Measurements from ENCODE around the gene NTN3.
A peak's percentile ranks its signal among the peaks of the same experiment; 100 is the strongest.
"Not testable (repeated sequence)": the region's sequence is repeated elsewhere in the genome, so short reads cannot be mapped to it uniquely, and the experiment has no call there.

The NTN3 gene

DNA sequence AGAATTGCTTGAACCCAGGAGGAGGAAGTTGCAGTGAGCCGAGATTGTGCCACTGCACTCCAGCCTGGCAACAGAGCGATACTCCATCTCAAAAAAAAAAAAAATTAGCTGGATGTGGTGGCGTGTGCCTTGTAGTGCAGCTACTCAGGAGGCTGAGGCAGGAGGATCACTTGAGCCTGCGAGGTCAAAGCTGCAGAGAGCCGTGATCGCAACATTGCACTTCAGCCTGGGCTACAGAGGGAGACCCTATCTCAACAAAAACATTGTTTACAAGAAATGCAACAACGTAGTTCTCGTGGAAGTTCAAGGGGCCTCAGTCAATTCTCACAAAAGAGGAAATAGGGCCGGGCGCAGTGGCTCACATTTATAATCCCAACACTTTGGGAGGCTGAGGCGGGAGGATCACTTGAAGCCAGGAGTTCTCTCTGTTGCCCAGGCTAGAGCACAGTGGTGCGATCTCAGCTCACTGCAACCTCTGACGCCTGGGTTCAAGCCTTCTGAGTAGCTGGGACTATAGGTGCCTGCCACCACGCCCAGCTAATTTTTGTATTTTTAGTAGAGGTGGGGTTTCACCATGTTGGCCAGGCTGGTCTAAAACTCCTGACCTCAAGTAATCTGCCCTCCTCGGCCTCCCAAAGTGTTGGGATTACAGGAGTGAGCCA is 29.8 kb upstream of the NTN3 start:
- not testable (repeated sequence) for DNase-seq (ENCODE audit: low read depth in 2 of 2)

- DNase-seq (ENCODE audit: low read depth in 2 of 2) = no peak
Observed at GRCh38 chr16:2443555-2443954, 27.5 kb upstream of the NTN3 start.

- DNase-seq (ENCODE audit: low read depth in 2 of 2) = no peak
Observed at GRCh38 chr16:2447920-2448583, 23.0 kb upstream of the NTN3 start.

DNA sequence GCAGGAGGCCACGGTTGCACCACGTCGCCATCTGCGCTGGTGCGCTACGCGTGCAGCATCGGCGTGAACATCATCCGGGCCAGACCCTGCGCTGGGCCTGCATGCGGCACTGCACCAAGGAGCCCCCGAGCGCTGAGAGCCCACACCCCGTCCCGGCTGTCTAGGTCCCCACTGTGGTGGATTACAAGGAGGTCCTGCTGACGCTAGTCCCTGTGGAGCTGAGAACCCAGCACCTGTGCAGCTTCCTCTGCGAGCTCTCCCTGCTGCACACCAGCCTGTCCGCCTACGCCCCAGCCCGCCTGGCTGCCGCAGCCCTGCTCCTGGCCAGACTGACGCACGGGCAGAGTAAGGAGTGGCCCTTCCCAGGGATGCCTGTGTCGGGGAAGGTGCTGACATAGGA is 22.0 kb upstream of the NTN3 start:
- DNase-seq (ENCODE audit: low read depth in 2 of 2) = no peak

GRCh38 chr16:2450535-2450934 is 20.6 kb upstream of the NTN3 start:
- no peak for DNase-seq (ENCODE audit: low read depth in 2 of 2)

DNA sequence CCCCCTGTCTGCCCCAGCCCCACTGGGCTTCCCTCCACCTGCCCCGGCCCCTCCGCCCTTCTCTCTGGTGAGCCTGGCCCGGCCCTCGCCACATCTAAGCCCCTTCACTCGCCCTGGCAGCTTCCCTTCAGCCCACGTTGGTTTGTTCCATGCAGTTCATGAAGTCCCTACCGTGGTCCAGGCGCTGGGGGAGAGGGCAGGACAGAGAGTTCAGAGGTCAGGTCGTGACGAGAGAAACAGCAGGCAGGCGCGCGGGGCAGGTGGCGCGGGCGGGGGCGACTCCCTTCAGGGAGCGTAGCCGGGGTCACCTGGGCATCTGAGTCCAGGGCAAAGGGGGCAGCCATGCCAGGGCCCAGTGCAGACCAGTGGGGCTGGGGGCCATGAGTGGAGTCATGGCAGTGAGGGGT is 20.1 kb upstream of the NTN3 start:
- DNase-seq (ENCODE audit: low read depth in 2 of 2) = no peak

DNA sequence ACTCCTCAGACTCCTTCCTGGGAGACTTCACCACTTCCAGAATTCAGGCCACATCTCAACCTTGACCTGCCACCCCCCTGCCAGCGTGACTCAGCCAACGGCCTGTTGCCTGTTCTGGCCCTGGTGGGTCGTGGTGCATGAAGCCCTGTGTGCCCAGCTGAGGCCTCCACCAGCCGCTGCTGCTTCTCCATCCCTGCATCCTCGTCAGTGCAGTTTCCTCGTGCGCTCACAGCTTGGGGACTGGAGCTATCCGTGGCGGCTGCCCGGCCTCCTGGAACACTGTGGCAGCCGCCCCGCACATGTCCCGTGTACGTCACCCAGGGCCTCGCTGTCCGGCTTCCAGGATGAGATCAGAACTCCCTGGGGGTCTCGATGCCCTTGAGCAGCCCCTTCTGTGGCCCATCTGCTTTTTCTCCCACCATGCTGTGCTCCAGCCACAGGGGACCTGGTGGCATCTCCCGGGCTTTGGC is 19.2 kb upstream of the NTN3 start:
- no peak for DNase-seq (ENCODE audit: low read depth in 2 of 2)

GRCh38 chr16:2452650-2453049 is 18.4 kb upstream of the NTN3 start:
- DNase-seq (ENCODE audit: low read depth in 2 of 2) = no peak

DNA sequence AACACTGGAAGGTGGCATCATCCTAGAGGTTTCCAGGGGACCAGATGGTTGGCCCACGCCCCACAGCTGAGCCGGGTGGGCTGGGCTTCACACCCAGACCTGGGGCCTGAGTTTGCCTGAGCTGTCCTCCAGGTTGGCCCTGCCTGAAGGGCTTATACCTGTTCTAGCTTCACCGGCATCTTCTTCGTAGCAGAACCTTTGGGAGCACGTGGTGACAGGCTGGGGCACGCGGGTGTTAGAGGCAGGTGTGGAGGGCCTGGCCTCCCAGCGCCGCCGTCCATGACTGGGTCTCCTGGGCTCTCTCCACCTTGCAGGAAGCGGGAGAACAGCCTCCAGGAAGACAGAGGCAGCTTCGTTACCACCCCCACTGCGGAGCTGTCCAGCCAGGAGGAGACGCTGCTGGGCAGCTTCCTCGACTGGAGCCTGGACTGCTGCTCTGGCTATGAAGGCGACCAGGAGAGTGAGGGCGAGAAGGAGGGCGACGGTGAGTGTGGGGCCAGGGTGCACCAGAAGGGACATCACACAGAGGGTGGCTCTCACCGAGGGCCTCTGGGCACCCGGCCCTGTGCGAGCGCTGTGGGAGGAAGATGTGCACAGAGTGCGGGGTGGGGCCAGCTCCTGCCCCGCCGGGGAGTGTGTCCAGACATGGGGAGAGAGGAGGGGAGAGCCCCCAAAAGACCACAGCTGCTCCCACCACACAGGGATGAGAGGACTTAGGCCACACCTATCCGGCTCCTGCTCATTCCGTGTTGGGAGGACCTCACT is 15.8 kb upstream of the NTN3 start:
- no peak for DNase-seq (ENCODE audit: low read depth in 2 of 2)

- no peak for DNase-seq (ENCODE audit: low read depth in 2 of 2)
Observed at GRCh38 chr16:2456551-2457153, 14.4 kb upstream of the NTN3 start.

GRCh38 chr16:2457267-2457666 is 13.8 kb upstream of the NTN3 start:
- no peak for DNase-seq (ENCODE audit: low read depth in 2 of 2)

DNA sequence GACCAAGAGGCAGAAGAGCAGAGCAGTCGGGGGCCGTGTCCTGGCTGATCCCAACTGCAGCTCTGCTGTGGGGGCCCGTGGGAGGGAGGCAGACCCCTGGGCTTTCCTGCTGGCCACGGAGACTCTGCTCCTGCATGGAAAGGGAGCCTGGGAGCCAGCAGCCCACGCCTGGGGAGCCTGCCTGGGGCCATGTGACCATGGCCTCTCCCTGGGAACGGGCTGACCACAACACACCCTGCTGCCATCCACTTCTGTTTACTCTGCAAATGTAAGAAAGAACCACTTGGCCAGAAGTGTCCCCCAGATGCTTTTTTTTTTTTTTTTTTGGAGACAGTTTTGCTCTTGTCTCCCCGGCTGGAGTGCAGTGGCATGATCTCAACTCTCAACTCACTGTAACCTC is 13.2 kb upstream of the NTN3 start:
- no peak for DNase-seq (ENCODE audit: low read depth in 2 of 2)

- no peak for DNase-seq (ENCODE audit: low read depth in 2 of 2)
Observed at GRCh38 chr16:2458887-2459646, 12.0 kb upstream of the NTN3 start.

DNA sequence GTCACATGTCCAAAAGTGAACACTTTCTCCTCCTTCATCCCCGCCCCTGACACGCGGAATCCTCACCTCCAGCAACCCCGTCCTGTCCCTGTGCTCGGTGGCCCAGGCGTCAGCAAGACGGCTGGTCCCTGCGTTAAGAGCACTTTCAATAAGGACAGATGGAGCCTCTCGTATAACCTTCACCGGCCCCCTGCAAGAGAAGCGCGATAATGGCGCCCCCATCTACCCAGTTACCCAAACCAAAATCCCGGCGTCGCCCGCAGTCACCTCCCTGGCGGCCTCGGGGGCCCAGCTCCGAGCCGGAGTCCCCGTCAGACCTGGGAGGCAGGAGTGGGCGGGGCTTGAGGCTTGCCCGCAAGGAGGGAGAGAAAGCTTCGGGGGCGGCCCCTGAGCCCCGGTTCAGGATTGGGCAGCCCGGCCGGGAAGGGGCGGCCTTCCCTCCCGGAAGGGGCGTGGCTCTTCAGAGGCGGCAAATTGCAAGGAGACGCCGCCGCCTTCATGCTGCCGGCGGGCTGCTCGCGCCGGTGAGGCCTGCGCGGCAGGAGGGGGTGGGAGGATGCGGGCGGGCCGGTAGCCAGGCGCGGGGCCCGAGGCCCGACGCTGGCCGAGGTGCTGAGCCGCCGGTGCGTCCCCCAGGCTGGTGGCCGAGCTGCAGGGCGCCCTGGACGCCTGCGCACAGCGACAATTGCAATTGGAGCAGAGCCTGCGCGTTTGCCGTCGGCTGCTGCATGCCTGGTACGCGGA is 11.3 kb upstream of the NTN3 start, which contains the start of gene TEDC2:
TSS of gene TEDC2 (plus strand) at position 463 of the 744 bp plus-strand sequence. CDS start at position 499, 36 bp downstream.
- DNase-seq (ENCODE audit: low read depth in 2 of 2) = peak; percentile 94 to 98

DNA sequence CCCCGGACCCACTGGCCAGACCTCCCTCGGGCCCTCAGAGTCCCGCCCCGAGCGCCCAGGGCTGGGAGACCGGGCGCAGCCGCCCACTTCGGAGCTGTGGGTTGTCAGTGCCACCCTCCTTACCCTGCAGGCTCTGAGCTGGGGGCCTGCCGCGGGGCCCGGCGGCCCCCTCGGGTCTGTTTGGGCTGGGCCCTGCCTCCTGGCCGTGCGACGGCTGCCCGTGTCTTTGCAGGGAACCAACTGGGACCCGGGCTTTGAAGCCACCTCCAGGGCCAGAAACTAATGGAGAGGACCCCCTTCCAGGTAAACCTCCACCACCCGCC is 10.7 kb upstream of the NTN3 start:
- DNase-seq (ENCODE audit: low read depth in 2 of 2) = no peak

GRCh38 chr16:2460916-2461315 is 10.2 kb upstream of the NTN3 start:
- DNase-seq (ENCODE audit: low read depth in 2 of 2) = no peak

DNA sequence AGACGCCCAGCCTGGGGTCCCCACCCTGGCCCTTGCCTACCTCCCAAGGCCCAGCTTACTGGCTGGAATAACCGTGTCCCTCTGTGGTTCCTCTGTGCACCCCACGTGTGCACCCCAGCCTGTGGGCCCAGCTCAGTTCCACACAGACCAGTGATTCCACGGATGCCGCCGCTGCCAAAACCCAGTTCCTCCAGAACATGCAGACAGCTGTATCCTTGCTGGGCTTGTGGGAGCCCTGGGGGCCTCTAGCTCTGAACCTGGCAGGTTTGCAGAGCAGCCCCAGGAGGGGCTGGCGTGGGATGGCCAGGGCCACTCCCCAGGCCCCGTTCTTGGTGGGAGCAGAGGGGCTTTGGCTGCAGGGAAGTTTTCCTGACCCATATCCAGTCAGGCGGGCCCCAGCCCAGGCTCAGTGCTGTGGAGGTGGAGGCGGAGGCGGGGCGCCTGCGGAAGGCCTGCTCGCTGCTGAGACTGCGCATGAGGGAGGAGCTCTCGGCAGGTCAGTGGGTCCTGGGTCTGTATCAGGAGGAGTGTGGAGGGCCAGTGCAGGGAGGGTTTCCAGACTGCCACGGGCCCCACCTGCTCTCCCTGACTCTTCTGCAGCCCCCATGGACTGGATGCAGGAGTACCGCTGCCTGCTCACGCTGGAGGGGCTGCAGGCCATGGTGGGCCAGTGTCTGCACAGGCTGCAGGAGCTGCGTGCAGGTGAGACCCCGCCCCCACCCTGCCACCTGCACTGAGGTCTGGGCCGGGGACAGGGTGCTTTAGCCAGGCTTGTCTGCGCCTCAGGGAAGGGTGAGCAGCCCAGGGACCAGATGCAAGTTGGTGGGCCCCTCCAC is 8.8 kb upstream of the NTN3 start:
- no peak for DNase-seq (ENCODE audit: low read depth in 2 of 2)

DNA sequence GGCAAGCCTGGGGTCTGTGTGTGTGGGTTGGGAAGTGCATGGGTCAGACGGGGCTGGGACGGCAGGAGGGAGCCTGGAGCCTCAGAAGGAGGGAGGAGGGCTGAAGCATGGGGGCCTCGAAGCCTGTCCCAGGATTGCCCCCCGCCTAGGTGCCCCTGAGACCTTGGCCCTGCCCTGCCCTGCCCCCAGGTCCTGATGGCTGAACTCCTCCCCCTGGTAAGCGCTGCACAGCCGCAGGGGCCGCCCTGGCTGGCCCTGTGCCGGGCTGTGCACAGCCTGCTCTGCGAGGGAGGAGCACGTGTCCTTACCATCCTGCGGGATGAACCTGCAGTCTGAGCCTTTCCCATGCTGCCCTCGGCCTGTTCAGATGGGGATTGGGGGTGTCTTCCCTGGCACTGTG is 6.8 kb upstream of the NTN3 start:
- no peak for DNase-seq (ENCODE audit: low read depth in 2 of 2)

GRCh38 chr16:2465653-2466415 is 5.3 kb upstream of the NTN3 start:
- no peak for DNase-seq (ENCODE audit: low read depth in 2 of 2)

All from stimulated activated CD4-positive, alpha-beta T cell treated with anti-CD3 and anti-CD28 coated beads, Interleukin-1b, Interleukin-23, amount 100 ng/mL, for 4 hours (primary cell).